HL-60 (cell line): ENCODE data around the gene PNKP.
"Not testable (repeated sequence)": the region's sequence is repeated elsewhere in the genome, so short reads cannot be mapped to it uniquely, and the experiment has no call there.

Experiments used
- DNase-seq, 2 experiments: peaks; one replicate each; pipeline ENCODE4 v3.0.0-alpha.2; 2010 to 2020; ENCODE audit warnings: low read depth in 1 of 2, low spot score in 1 of 2
- H3K27ac ChIP-seq: fragments of 250-450 bp; sonication (Bioruptor Pico); replicated peaks from 2 replicates; pipeline ENCODE4 v1.5.1; 2020; ENCODE audit warnings: mild to moderate bottlenecking, moderate library complexity
- H3K27me3 ChIP-seq: fragments of 250-450 bp; sonication (Bioruptor Pico); 2 replicates; pipeline ENCODE4 v1.5.1; 2021; ENCODE audit warnings: mild to moderate bottlenecking, moderate library complexity; ENCODE audit not compliant: insufficient read depth, poor library complexity, severe bottlenecking
- H3K4me3 ChIP-seq: replicated peaks from 2 replicates; pipeline ENCODE4 v1.5.1; 2011; ENCODE audit warnings: mild to moderate bottlenecking, control low read depth, low read length; ENCODE audit not compliant: insufficient read depth
- CTCF ChIP-seq: IDR thresholded peaks from one replicate; pipeline ENCODE4 v1.5.1; 2011; ENCODE audit warnings: low read length, control low read depth, inconsistent platforms; ENCODE audit not compliant: insufficient read depth
- GABPA ChIP-seq: IDR thresholded peaks from 2 replicates; pipeline ENCODE4 v1.6.1; 2012; ENCODE audit warnings: low read depth
- POLR2AphosphoS5 ChIP-seq: IDR thresholded peaks from 2 replicates; pipeline ENCODE4 v1.6.1; 2012; ENCODE audit warnings: low read depth
- REST ChIP-seq: IDR thresholded peaks from 2 replicates; pipeline ENCODE4 v1.6.1; 2012; ENCODE audit warnings: low read depth; ENCODE audit not compliant: insufficient replicate concordance
- SPI1 ChIP-seq: IDR thresholded peaks from 2 replicates; pipeline ENCODE4 v1.6.1; 2012; ENCODE audit warnings: low read depth, mild to moderate bottlenecking, borderline replicate concordance

The PNKP gene

GRCh38 chr19:49824662-49825061 is 42.7 kb downstream of the PNKP start:
- no peak for DNase-seq
- H3K27ac ChIP-seq, result no peak overlapping the region
- no peak overlapping the region for H3K4me3 ChIP-seq
- no peaks in the 10 kb centered on the region for H3K27me3 ChIP-seq
- TF ChIP-seq SPI1 (no peak), POLR2AphosphoS5 (no peak), GABPA (no peak), REST (no peak), CTCF (no peak)

GRCh38 chr19:49823472-49823871 is 43.9 kb downstream of the PNKP start:
- no peak for DNase-seq
- no peaks in the 10 kb centered on the region for H3K27me3 ChIP-seq
- no peak overlapping the region for H3K27ac ChIP-seq
- TF ChIP-seq CTCF, result no peak
- no peak overlapping the region for H3K4me3 ChIP-seq

GRCh38 chr19:49820125-49820524 is 47.3 kb downstream of the PNKP start:
- TF ChIP-seq GABPA (no peak), REST (no peak), CTCF (no peak), SPI1 (no peak), POLR2AphosphoS5 (no peak)
- DNase-seq, result no peak
- H3K4me3 ChIP-seq, result no peak overlapping the region
- no peak overlapping the region for H3K27ac ChIP-seq
- no peaks in the 10 kb centered on the region for H3K27me3 ChIP-seq

- DNase-seq, H3K27me3 ChIP-seq, H3K27ac ChIP-seq: not testable (repeated sequence)
- H3K4me3 ChIP-seq, result peak overlapping the region; percentile 94; the same call in 1 of the 2 replicates
These were observed 47.8 kb downstream of the PNKP start for GRCh38 chr19:49819452-49820115.
